Measurements from ENCODE around the gene ARRB2.

GRCh38 chr17:4747847-4748246 is 37.4 kb downstream of the ARRB2 start:
- TF ChIP-seq CTCF (IDR thresholded peaks at IDR 0.05; ENCODE audit: low read depth, low read length, missing input control) (no peak), EGR1 (IDR thresholded peaks at IDR 0.05; ENCODE audit: low read depth in 2 of 2) (no peak), MAX (IDR thresholded peaks at IDR 0.05) (no peak), GABPA (IDR thresholded peaks at IDR 0.05 in 1 of 2, conservative IDR thresholded peaks at IDR 0.05 in 1 of 2) (no peak), FOXA1 (IDR thresholded peaks at IDR 0.05) (no peak), ZBTB33 (IDR thresholded peaks at IDR 0.05) (no peak), TAF1 (conservative IDR thresholded peaks at IDR 0.05) (no peak), REST (IDR thresholded peaks at IDR 0.05) (no peak)
